ENCODE results near the gene SNRNP200.
"Not testable (repeated sequence)": the region's sequence is repeated elsewhere in the genome, so short reads cannot be mapped to it uniquely, and the experiment has no call there.

SNRNP200 gene

GRCh38 chr2:96301865-96302264, 3.5 kb downstream of the SNRNP200 start:
- in situ Hi-C loops (cut with HindIII; ENCODE audit: low sequenced_read_pairs) = no loop called here
- TF ChIP-seq CTCF (IDR thresholded peaks at IDR 0.05; ENCODE audit: low read depth, low read length, missing control alignments) = no peak
- H3K4me3 ChIP-seq (ENCODE audit: low read depth, low read length) = no peak overlapping the region
- no peak for DNase-seq (ENCODE audit: low read depth)

GRCh38 chr2:96296925-96297324, 8.4 kb downstream of the SNRNP200 start:
- no peak for DNase-seq (ENCODE audit: low read depth)
- no peak for TF ChIP-seq CTCF (IDR thresholded peaks at IDR 0.05; ENCODE audit: low read depth, low read length, missing control alignments)
- H3K4me3 ChIP-seq (ENCODE audit: low read depth, low read length) = no peak overlapping the region
- in situ Hi-C loops (cut with HindIII; ENCODE audit: low sequenced_read_pairs) = loop anchor here (25.0 kb wide), 1 partner anchor 240 kb away; the partner anchor contains the start of gene ARID5A

GRCh38 chr2:96294271-96294670, 11.1 kb downstream of the SNRNP200 start:
- in situ Hi-C loops (cut with HindIII; ENCODE audit: low sequenced_read_pairs) = loop anchor here (25.0 kb wide), 1 partner anchor 243 kb away; the partner anchor contains the start of gene ARID5A
- H3K4me3 ChIP-seq (ENCODE audit: low read depth, low read length); DNase-seq (ENCODE audit: low read depth): not testable (repeated sequence)

- no peak for TF ChIP-seq CTCF (IDR thresholded peaks at IDR 0.05; ENCODE audit: low read depth, low read length, missing control alignments)
- DNase-seq (ENCODE audit: low read depth) = no peak
- in situ Hi-C loops (cut with HindIII; ENCODE audit: low sequenced_read_pairs) = loop anchor here (25.0 kb wide), 1 partner anchor 246 kb away; the partner anchor contains the start of gene ARID5A
These were observed 13.6 kb downstream of the SNRNP200 start for GRCh38 chr2:96291751-96292150.

GRCh38 chr2:96287273-96287856, 18.0 kb downstream of the SNRNP200 start:
- H3K4me3 ChIP-seq (ENCODE audit: low read depth, low read length) = no peak overlapping the region
- in situ Hi-C loops (cut with HindIII; ENCODE audit: low sequenced_read_pairs) = loop anchor here (25.0 kb wide), 1 partner anchor 250 kb away; the partner anchor contains the start of gene ARID5A
- TF ChIP-seq CTCF (IDR thresholded peaks at IDR 0.05; ENCODE audit: low read depth, low read length, missing control alignments) = no peak
- no peak for DNase-seq (ENCODE audit: low read depth)

More at GRCh38 chr2:96291751-96292150, 13.6 kb downstream of the SNRNP200 start:
- no peak overlapping the region for H3K4me3 ChIP-seq (ENCODE audit: low read depth, low read length)

- DNase-seq (ENCODE audit: low read depth) = no peak
- no peak for TF ChIP-seq CTCF (IDR thresholded peaks at IDR 0.05; ENCODE audit: low read depth, low read length, missing control alignments)
- H3K4me3 ChIP-seq (ENCODE audit: low read depth, low read length) = no peak overlapping the region
- in situ Hi-C loops (cut with HindIII; ENCODE audit: low sequenced_read_pairs) = loop anchor here (25.0 kb wide), 1 partner anchor 260 kb away; the partner anchor contains the start of gene ARID5A
These were observed 28.4 kb downstream of the SNRNP200 start for GRCh38 chr2:96276787-96277499.

Data from astrocyte of the cerebellum (primary cell).